IPS-11a (cell line): ENCODE measurements around the gene ARID5B.

Experiments used
- H3K4me3 ChIP-seq: one replicate; pipeline ENCODE4 v1.5.1; 2013; ENCODE audit warnings: low read depth, low read length, control low read depth

Gene ARID5B

GRCh38 chr10:61882621-61883370 lies 18.7 kb upstream of the ARID5B start:
- H3K4me3 ChIP-seq: no peak overlapping the region

- no peak overlapping the region for H3K4me3 ChIP-seq
Measured at GRCh38 chr10:61883371-61884025, 18.0 kb upstream of the ARID5B start.

GRCh38 chr10:61887772-61888171 lies 13.7 kb upstream of the ARID5B start:
- H3K4me3 ChIP-seq: no peak overlapping the region

- no peak overlapping the region for H3K4me3 ChIP-seq
Measured at GRCh38 chr10:61888744-61889143, 12.8 kb upstream of the ARID5B start.

- H3K4me3 ChIP-seq: no peak overlapping the region
Measured at GRCh38 chr10:61890430-61890829, 11.1 kb upstream of the ARID5B start.

- no peak overlapping the region for H3K4me3 ChIP-seq
Measured at GRCh38 chr10:61890881-61891409, 10.6 kb upstream of the ARID5B start.

- H3K4me3 ChIP-seq: no peak overlapping the region
Measured at GRCh38 chr10:61891906-61892585, 9.5 kb upstream of the ARID5B start.

- no peak overlapping the region for H3K4me3 ChIP-seq
Measured at GRCh38 chr10:61892961-61893360, 8.5 kb upstream of the ARID5B start.

GRCh38 chr10:61894133-61894532 lies 7.4 kb upstream of the ARID5B start:
- H3K4me3 ChIP-seq: no peak overlapping the region

GRCh38 chr10:61895898-61896600 lies 5.5 kb upstream of the ARID5B start:
- no peak overlapping the region for H3K4me3 ChIP-seq

- H3K4me3 ChIP-seq: peak overlapping the region; percentile 17
Measured at GRCh38 chr10:61896854-61897661, 4.4 kb upstream of the ARID5B start.

- H3K4me3 ChIP-seq: peak overlapping the region; percentile 17
Measured at GRCh38 chr10:61897671-61898434, 3.6 kb upstream of the ARID5B start.

GRCh38 chr10:61898435-61898778 lies 3.1 kb upstream of the ARID5B start:
- no peak overlapping the region for H3K4me3 ChIP-seq

GRCh38 chr10:61899069-61899531 lies 2.4 kb upstream of the ARID5B start:
- H3K4me3 ChIP-seq: no peak overlapping the region

GRCh38 chr10:61899663-61899996 lies 1.9 kb upstream of the ARID5B start:
- H3K4me3 ChIP-seq: no peak overlapping the region

GRCh38 chr10:61899997-61900828 lies 1.3 kb upstream of the ARID5B start:
- H3K4me3 ChIP-seq: peak overlapping the region; percentile 45

- H3K4me3 ChIP-seq: peak overlapping the region; percentile 13
Measured at GRCh38 chr10:61901829-61902444, 438 bp downstream of the ARID5B start.

- H3K4me3 ChIP-seq: peak overlapping the region; percentile 71
Measured at GRCh38 chr10:61902445-61903220, 1.1 kb downstream of the ARID5B start.
